Gastroesophageal sphincter (tissue), 4 donors: ENCODE results near the gene AATK. TPM values are rescaled to one million over a fixed set of nuclear protein-coding genes. Genes with fewer than 3 reads are reported as not detected.

Source experiments
- ATAC-seq: fragments of 150-250 bp; one replicate; pipeline ENCODE4 v1.9.1; 2016; ENCODE audit warnings: mild to moderate bottlenecking, moderate library complexity
- H3K27ac ChIP-seq, 4 donors: fragments of 200-600 bp; sonication (generic) in 3 of 4; 1 replicate in 3 of 4; 2 replicates in 1 of 4; pipeline ENCODE4 v1.5.1; 2016 to 2019
- H3K27me3 ChIP-seq: fragments of 200-600 bp; sonication (generic); one replicate; pipeline ENCODE4 v1.5.1; 2019
- H3K36me3 ChIP-seq, 2 donors: fragments of 200-600 bp; sonication (generic); one replicate each; pipeline ENCODE4 v1.5.1; 2019; ENCODE audit warnings: control low read depth in 1 of 2
- H3K4me1 ChIP-seq, 3 donors: fragments of 200-600 bp; sonication (generic); 1 replicate in 2 of 3; 2 replicates in 1 of 3; pipeline ENCODE4 v1.5.1; 2016 to 2019; ENCODE audit warnings: control low read depth in 2 of 3
- H3K4me3 ChIP-seq, 2 donors: fragments of 200-600 bp; sonication (generic); one replicate each; pipeline ENCODE4 v1.5.1; 2019; ENCODE audit warnings: mild to moderate bottlenecking in 1 of 2, moderate library complexity in 1 of 2
- H3K9me3 ChIP-seq, 3 donors: fragments of 200-600 bp; sonication (generic); one replicate each; pipeline ENCODE4 v1.5.1; 2017 to 2019; ENCODE audit warnings: control low read depth in 2 of 3
- CTCF ChIP-seq, 4 experiments: fragments of 200-600 bp in 2 of 4; fragments of 450-650 bp in 2 of 4; sonication (generic) in 1 of 4; IDR thresholded peaks; one replicate each; pipeline ENCODE4 v1.5.1; 2017 to 2019; ENCODE audit warnings: antibody characterized with exemption in 4 of 4, mild to moderate bottlenecking in 2 of 4, moderate library complexity in 2 of 4
- EP300 ChIP-seq: sonication (generic); formaldehyde crosslinking; IDR thresholded peaks from one replicate; pipeline ENCODE4 v1.6.1; 2017; ENCODE audit warnings: antibody characterized with exemption, mild to moderate bottlenecking
- POLR2A ChIP-seq, 2 donors: fragments of 450-650 bp; IDR thresholded peaks; one replicate each; pipeline ENCODE4 v1.6.1; 2017; ENCODE audit warnings: antibody characterized with exemption in 2 of 2, mild to moderate bottlenecking in 2 of 2, moderate library complexity in 1 of 2
- POLR2AphosphoS5 ChIP-seq: sonication (generic); formaldehyde crosslinking; IDR thresholded peaks from one replicate; pipeline ENCODE4 v1.6.1; 2017; ENCODE audit warnings: antibody characterized with exemption
- WGBS, 2 donors: methylation state at CpG; one replicate each; pipeline ENCODE4 v1.1.5; 2018; ENCODE audit warnings: low coverage in 1 of 2; 5-methylcytosine and 5-hydroxymethylcytosine counted together
- total RNA-seq, 4 donors: library from RNA; depleted of rRNA; stranded (reverse); fragments of >200 nt; gene quantifications; one replicate each; pipeline ENCODE4 v1.1.0, GENCODE V29; 2016

The AATK gene
- total RNA-seq, 4 donors from 2014 or later: 14.5 to 28.0 (median 22.1) TPM

- H3K27me3 ChIP-seq: no peaks in the 10 kb centered on the region
- no peak overlapping the region for H3K4me3 ChIP-seq
- H3K4me1 ChIP-seq: peaks cover 0 to 55% (median 19%) of the 10 kb centered on the region in 3 donors
- H3K27ac ChIP-seq: peak overlapping the region in 3 of 4 donors; percentile 55 to 69 (median 69)
- H3K9me3 ChIP-seq: no peaks in the 10 kb centered on the region
- H3K36me3 ChIP-seq: peaks cover 0 to 52% of the 10 kb centered on the region in 2 donors
- TF ChIP-seq POLR2AphosphoS5: no peak
- no peak for TF ChIP-seq EP300
- no peak for TF ChIP-seq CTCF (IDR thresholded peaks at IDR 0.05)
- no peak for TF ChIP-seq POLR2A (IDR thresholded peaks at IDR 0.05)
- 77 to 100% methylated on average over 1 to 4 of the region's 26 CpGs for WGBS, 2 donors
- ATAC-seq: peak; percentile 66
These were observed 75.5 kb downstream of the AATK start for GRCh38 chr17:81090361-81091136.

DNA sequence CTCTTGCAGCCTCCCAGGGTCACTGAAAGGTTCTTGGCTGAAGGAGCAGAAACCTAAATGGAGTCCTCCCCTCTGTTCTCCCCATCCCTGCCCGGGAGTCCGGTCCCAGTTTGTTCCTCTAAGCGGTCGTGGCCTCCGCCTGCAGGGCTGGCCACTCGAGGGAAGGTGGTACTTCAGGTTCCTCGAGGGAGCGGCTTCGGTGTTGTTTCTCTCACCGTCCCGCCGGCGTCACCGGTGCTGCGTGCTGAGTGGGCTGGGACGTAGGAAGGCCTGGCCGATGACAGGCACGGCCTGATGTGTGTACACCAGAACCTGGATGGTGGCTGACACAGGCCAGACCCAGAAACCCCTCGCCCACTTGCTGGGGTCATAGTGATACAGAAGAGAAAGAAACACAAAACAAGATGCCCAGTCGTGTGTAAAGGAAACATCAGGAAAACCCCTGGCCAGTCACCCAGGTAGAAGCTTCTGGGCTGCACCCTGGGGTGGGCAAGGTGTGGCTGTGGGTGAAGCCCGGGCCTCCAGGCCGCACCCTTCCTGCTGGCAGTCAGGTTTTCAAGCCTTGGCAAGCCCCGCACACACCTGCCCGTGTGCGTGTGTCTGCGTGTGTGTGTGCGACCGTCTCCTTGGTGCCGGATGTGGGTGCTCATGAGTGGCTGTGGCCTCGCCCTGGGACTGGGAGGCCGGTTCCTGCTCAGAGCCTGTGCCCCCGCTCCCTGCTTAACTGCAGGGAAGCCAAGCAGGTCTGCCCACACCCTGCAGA lies 79.1 kb downstream of the AATK start:
- Histone ChIP-seq H3K4me1 (peaks cover 0 to 65% (median 11%) of the 10 kb centered on the region in 3 donors), H3K27ac (peak overlapping the region in 1 of 4 donors; percentile 10), H3K27me3 (no peaks in the 10 kb centered on the region), H3K4me3 (no peak overlapping the region), H3K9me3 (no peaks in the 10 kb centered on the region), H3K36me3 (peaks cover 0 to 61% of the 10 kb centered on the region in 2 donors)
- 83% methylated on average over 6 of the region's 32 CpGs; no CpG with 5 or more reads in 1 of the 2 donors for WGBS, 2 donors
- no peak for ATAC-seq
- TF ChIP-seq CTCF (IDR thresholded peaks at IDR 0.05) (no peak), EP300 (no peak), POLR2A (IDR thresholded peaks at IDR 0.05) (no peak), POLR2AphosphoS5 (no peak)

- Histone ChIP-seq H3K36me3 (peaks cover 0 to 59% of the 10 kb centered on the region in 2 donors), H3K4me3 (no peak overlapping the region), H3K4me1 (peaks cover 0 to 51% (median 8%) of the 10 kb centered on the region in 3 donors), H3K9me3 (no peaks in the 10 kb centered on the region), H3K27me3 (no peaks in the 10 kb centered on the region), H3K27ac (peak overlapping the region in 2 of 4 donors; percentile 2 to 65)
- TF ChIP-seq POLR2AphosphoS5 (no peak), CTCF (IDR thresholded peaks at IDR 0.05) (no peak), POLR2A (IDR thresholded peaks at IDR 0.05) (no peak), EP300 (no peak)
- ATAC-seq: no peak
- WGBS, 2 donors: no CpG with 5 or more reads among the region's 20 CpGs
These were observed 80.6 kb downstream of the AATK start for GRCh38 chr17:81085420-81085911.

GRCh38 chr17:81084680-81085419 lies 81.2 kb downstream of the AATK start:
- H3K4me3 ChIP-seq: no peak overlapping the region
- H3K9me3 ChIP-seq: no peaks in the 10 kb centered on the region
- H3K4me1 ChIP-seq: peaks cover 0 to 45% (median 3%) of the 10 kb centered on the region in 3 donors
- ATAC-seq: peak; percentile 27
- WGBS, 2 donors: 71 to 76% methylated on average over 9 to 12 of the region's 26 CpGs
- no peak for TF ChIP-seq EP300
- TF ChIP-seq POLR2AphosphoS5: no peak
- no peak for TF ChIP-seq CTCF (IDR thresholded peaks at IDR 0.05)
- TF ChIP-seq POLR2A (IDR thresholded peaks at IDR 0.05): no peak
- H3K27ac ChIP-seq: peak overlapping the region in 3 of 4 donors; percentile 2 to 65 (median 10)
- no peaks in the 10 kb centered on the region for H3K27me3 ChIP-seq
- H3K36me3 ChIP-seq: peaks cover 0 to 62% of the 10 kb centered on the region in 2 donors
